NCI-H226 (cell line): ENCODE measurements around the gene PMS1.
"Not testable (repeated sequence)": the region's sequence is repeated elsewhere in the genome, so short reads cannot be mapped to it uniquely, and the experiment has no call there.

Source experiments
- DNase-seq: peaks from one replicate; pipeline ENCODE4 v3.0.0-alpha.2; 2015

PMS1 gene

GRCh38 chr2:189818249-189819038 is 34.2 kb downstream of the PMS1 start:
- no peak for DNase-seq

GRCh38 chr2:189819297-189819704 is 35.1 kb downstream of the PMS1 start:
- DNase-seq: peak; percentile 19

- peak; percentile 16 for DNase-seq
These were observed 37.9 kb downstream of the PMS1 start for GRCh38 chr2:189821953-189822748.

- peak; percentile 4 for DNase-seq
These were observed 40.6 kb downstream of the PMS1 start for GRCh38 chr2:189824694-189825396.

GRCh38 chr2:189826039-189826438 is 41.8 kb downstream of the PMS1 start:
- no peak for DNase-seq

- peak; percentile 7 for DNase-seq
These were observed 45.0 kb downstream of the PMS1 start for GRCh38 chr2:189829102-189829833.

- no peak for DNase-seq
These were observed 46.3 kb downstream of the PMS1 start for GRCh38 chr2:189830510-189830909.

GRCh38 chr2:189834059-189834458 is 49.8 kb downstream of the PMS1 start:
- DNase-seq: no peak

- DNase-seq: not testable (repeated sequence)
These were observed 50.4 kb downstream of the PMS1 start for GRCh38 chr2:189834642-189835041.

- DNase-seq: no peak
These were observed 51.8 kb downstream of the PMS1 start for GRCh38 chr2:189835855-189836558.

GRCh38 chr2:189836644-189837043 is 52.4 kb downstream of the PMS1 start:
- DNase-seq: no peak

GRCh38 chr2:189837326-189837725 is 53.1 kb downstream of the PMS1 start:
- no peak for DNase-seq

- no peak for DNase-seq
These were observed 56.8 kb downstream of the PMS1 start for GRCh38 chr2:189841019-189841418.

- DNase-seq: no peak
These were observed 64.0 kb downstream of the PMS1 start for GRCh38 chr2:189848276-189848675.

- no peak for DNase-seq
These were observed 65.3 kb downstream of the PMS1 start for GRCh38 chr2:189849550-189849949.

- DNase-seq: no peak
These were observed 67.0 kb downstream of the PMS1 start for GRCh38 chr2:189851174-189851826.

- no peak for DNase-seq
These were observed 69.9 kb downstream of the PMS1 start for GRCh38 chr2:189854187-189854586.

- no peak for DNase-seq
These were observed 70.7 kb downstream of the PMS1 start for GRCh38 chr2:189854940-189855339.

GRCh38 chr2:189858291-189858690 is 74.0 kb downstream of the PMS1 start:
- DNase-seq: no peak

- no peak for DNase-seq
These were observed 75.9 kb downstream of the PMS1 start for GRCh38 chr2:189860161-189860560.

GRCh38 chr2:189862751-189863150 is 78.5 kb downstream of the PMS1 start:
- DNase-seq: no peak

- DNase-seq: no peak
These were observed 81.6 kb downstream of the PMS1 start for GRCh38 chr2:189865826-189866225.
